Globus pallidus (tissue), 1 donor: ENCODE measurements around the gene KIAA0513.

ENCODE experiments used
- DNase-seq: peaks from one replicate; pipeline ENCODE4 v3.0.0-alpha.2; 2015; ENCODE audit warnings: low spot score

The KIAA0513 gene

DNA sequence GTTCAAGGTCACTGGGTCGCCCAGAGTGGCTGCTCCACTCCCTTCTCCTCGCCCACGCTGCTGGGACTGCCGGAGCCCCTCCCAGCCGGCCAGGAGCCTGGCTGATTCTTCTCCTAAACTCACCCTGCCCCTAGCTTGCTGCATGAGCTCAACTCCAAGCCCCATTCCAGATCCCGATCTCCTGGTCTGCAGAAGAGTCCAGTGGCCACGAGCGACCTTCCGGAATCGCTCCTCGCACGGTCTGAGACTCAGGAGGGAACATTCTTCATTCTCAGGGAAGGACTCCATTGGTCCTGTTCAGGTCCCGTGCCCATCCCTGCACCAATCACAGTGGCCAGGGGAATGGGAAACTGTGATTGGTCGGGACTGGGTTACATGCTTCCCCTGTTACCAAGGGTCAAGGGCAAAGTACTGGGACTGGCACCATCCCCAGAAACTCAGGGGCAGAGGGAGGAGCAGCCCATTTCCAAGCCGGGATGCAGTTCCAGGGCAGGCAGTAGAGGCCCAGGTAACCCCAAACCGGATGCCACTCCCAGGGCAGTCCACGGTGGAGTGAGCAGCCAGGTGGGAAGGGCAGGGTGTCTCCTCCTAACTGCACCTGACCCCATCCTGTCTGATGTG is 109.2 kb downstream of the KIAA0513 start:
- DNase-seq, result no peak

DNA sequence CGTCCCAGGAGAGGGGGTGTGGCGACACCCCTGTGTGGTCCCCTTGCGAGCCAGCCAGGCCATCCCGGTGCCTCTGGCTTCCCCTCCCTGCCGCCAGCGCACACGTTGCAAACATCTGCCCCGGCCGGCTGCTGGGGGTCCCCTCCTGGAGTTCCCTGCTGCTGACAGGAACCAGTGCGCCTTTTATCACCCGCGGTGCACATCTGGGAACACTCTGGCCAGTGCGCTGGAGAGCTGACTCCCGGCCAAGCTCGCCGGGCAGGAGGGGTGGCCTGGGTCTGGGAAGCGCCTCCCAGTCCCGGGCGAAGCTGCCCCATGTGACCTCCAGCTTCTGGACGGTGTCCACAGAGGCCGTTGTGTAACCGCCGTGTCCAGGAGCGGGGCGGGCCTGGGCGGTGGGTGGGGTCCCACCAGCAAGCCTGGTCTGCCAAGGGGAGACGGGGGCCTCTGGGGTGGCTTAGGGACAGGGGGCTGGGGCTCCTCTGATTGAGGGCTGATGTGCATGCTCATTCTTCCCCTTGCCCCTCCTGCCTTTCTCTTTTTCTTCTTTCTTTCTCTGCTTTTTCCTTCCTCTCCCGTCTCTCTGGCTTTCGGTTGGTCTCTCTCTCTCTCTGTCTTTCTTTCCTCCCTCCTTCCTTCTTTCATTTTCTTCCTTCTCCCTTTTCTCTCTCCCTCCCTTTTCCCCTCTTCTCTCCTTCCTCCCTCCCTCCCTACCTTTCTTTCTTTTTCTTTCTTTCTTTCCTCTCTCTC is 109.9 kb downstream of the KIAA0513 start:
- DNase-seq, result peak; percentile 88

DNA sequence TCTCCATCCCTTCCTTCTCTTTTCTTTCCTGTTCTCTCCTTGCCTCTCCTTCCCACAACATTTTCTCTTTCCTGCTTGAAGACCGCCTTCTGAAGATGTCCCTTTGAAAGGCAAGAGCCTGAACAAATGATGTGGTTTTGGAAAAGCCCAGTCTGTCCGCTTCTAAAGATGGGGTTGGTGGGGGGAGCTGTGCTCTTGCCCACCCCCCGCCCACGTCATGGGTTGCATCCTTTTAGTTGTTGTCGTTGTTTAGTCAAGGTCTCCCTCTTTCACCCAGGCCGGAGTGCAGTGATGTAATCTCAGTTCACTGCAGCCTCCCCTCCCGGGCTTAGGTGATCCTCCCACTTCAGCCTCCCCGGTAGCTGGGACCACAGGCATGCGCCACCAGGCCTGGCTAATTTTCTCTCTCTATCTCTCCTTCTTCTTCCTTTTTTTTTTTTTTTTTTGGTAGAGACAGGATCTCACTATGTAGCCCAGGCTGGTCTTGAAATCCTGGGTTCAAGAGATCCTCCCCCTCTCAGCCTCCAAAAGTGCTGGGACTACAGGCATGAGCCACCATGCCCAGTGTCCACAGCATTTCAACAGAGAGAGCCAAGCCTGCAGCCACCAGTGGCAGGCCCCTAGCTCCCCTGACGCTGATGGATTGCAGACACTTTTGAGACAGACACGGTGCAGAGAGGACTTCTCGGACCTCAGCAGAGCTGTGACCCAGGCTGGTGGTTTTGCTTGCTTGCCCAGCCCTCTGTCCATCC is 110.7 kb downstream of the KIAA0513 start:
- no peak for DNase-seq

DNA sequence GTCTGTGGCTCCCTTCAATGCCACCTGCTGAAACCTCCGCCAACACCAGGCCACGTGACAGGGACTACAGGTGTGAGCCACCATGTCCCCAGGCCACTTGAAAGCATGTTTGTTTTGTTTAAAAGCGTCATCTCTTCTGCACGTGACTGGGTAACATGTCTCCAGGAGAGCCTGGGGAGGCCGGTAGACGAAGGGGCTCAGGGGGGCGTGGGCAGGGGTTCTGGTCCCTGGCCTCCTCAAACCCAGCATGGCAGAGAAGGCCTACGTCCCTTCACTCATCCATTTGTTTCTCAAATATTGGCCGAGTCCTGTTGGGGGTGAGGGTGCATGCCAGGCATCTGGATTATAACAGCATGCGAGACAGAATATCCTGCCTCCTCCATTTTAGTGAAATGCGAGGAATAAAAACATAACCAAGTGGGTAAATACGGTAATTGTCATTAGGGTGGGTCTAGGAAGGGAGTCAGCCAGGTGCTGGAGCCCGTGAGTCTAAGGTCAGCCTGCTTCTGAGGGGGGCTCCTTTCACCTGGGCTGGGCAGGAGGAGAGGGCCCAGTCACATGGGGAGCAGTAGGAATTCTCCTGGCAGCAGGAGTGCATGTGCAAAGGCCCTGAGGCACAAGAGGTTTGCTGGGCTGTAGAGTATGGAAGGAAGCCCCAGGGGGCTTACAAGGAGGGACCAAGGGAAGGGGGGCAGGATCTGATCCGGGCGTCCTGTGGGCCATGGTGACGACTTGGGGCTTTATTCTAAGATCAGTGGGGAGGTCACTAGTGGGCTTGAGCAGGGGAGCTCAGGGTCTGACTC is 111.4 kb downstream of the KIAA0513 start:
- DNase-seq, result no peak

DNA sequence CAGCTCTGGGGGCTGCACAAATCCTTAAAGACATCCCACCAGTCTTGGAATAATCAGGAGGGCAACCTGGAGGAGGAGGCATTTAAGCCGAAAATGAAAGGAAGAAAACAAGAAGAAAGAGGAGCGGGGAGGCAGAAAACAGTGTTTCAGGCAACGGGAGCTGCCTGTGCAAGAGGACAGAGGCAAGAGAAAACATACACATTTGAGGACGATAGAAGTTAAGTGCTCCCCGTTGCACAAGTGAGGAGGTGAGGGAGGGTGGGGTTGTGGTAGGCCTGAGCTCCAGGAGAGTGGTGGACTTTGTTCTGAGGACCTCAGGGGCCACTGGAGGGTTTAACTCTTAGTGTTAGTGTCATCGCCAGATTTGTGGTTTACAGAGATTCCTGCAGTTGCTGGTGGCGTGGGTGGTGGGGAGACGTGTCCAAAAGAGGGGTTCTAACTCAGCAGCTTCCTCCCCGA is 112.3 kb downstream of the KIAA0513 start:
- no peak for DNase-seq

DNA sequence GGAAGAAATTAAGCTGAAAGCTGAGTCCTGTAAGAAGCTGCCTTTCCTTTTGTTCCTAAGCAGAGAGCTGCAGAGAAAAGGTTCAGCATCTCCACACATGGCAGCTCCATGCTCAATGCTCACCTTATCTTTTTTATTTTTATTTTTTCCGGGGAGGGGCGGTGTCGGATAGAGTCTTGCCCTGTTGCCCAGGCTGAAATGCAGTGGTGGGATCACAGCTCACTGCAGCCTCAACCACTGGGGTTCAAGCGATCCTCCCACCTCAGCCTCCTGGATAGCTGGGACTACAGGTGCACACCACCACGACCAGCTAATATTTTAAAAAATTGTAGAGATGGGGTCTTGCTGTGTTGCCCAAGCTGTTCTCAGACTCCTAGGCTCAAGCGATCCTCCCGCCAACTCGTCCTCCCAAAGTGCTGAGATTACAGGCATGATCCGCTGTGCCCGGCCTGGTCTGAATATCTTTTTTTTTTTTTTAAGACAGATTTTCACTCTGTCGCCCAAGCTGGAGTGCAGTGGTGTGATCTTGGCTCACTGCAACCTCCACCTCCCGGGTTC is 112.9 kb downstream of the KIAA0513 start:
- no peak for DNase-seq

DNA sequence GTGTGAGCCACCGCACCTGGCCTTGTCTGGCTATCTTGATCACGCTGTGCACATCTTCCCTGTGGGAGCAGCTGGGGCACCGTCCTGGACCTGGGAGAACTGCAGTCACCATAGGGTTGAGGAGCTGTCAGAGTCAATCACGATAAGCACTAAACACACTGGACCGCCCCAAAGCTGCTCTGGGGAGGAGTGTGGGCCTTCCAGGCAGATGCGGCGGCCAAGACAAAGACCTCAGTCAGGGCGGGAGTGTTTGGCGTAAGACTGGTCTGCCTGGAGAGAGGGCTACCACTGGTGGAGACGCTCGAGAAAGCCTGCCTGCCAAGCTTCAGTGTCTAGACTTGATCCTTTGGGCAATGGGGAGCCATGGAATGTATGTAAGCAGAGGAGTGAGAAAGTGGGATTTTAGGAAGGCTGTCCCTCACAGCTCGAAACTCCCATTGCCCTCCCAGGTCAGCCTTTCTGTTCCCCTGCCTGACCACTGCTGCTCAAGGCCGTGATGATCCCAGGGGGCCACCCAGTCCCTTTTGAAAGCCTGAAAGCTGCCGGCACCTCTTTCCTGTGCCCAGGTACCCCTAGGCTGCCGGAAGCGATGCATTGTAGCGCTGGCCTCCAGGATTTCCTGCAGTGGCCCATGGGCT is 114.0 kb downstream of the KIAA0513 start:
- no peak for DNase-seq

DNA sequence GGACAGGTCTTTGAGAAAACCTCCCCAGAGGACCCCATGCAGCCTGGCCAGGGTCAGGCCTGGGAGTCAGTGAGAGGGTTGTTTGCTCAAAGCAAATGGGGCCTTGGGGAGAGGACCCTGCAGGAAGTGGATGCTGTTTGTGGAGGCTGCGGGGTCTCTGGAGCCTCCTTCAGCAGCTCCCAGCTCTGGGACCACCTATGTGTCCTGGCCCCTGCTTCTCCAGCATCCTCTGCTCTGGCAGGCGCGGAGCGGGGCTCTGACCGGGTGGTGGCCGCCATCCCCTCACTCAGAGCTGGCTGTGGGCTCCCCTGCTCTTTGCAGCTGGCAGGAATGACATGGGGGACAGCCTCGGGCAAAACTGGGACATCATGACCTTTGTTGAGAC is 114.5 kb downstream of the KIAA0513 start:
- DNase-seq, result no peak

DNA sequence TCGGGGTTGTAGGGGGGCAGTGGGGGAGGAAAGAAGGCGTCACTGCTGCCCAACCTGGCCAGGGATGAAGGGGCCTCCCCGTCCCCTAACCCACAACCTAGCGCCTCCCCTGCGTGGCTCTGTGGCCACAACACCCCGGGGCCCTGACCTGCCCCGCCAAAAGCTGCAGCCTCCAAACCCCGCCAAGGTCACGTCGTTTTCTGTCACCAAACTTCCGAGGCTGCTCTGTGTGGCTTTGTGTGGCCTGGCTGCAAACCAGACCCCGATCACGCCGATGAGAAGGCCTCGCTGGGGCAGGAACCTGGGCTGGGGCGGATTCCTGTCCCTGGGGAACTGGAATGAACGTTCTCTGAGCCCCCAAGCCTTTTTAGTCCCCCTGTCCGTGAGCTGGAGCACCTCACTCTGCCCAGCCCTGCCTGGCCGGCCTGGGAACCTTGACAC is 115.2 kb downstream of the KIAA0513 start:
- no peak for DNase-seq
